KOPT-K1 (cell line): Measurements from ENCODE around the gene LTC4S.

Source experiments
- H3K27ac ChIP-seq: fragments of 200-600 bp; sonication (generic); 2 replicates; pipeline ENCODE4 v1.5.1; 2016; ENCODE audit warnings: antibody characterized with exemption, mild to moderate bottlenecking, low read depth, low read length; ENCODE audit not compliant: poor library complexity, severe bottlenecking
- H3K36me3 ChIP-seq: fragments of 200-600 bp; sonication (generic); 2 replicates; pipeline ENCODE4 v1.5.1; 2017; ENCODE audit warnings: antibody characterized with exemption, mild to moderate bottlenecking, low read length, moderate library complexity; ENCODE audit not compliant: insufficient read depth
- H3K9me3 ChIP-seq: fragments of 200-600 bp; sonication (generic); 2 replicates; pipeline ENCODE4 v1.5.1; 2017; ENCODE audit warnings: antibody characterized with exemption, low read length, mild to moderate bottlenecking; ENCODE audit not compliant: insufficient read depth, poor library complexity, severe bottlenecking

The LTC4S gene

GRCh38 chr5:179797741-179798140 is 4.0 kb downstream of the LTC4S start:
- peaks cover 32% of the 10 kb centered on the region; the same call in 1 of the 2 replicates for H3K36me3 ChIP-seq
- no peak overlapping the region for H3K27ac ChIP-seq
- H3K9me3 ChIP-seq, result no peaks in the 10 kb centered on the region

GRCh38 chr5:179798144-179798770 is 4.5 kb downstream of the LTC4S start:
- Histone ChIP-seq H3K9me3 (no peaks in the 10 kb centered on the region), H3K27ac (no peak overlapping the region), H3K36me3 (peaks cover 32% of the 10 kb centered on the region; the same call in 1 of the 2 replicates)

DNA sequence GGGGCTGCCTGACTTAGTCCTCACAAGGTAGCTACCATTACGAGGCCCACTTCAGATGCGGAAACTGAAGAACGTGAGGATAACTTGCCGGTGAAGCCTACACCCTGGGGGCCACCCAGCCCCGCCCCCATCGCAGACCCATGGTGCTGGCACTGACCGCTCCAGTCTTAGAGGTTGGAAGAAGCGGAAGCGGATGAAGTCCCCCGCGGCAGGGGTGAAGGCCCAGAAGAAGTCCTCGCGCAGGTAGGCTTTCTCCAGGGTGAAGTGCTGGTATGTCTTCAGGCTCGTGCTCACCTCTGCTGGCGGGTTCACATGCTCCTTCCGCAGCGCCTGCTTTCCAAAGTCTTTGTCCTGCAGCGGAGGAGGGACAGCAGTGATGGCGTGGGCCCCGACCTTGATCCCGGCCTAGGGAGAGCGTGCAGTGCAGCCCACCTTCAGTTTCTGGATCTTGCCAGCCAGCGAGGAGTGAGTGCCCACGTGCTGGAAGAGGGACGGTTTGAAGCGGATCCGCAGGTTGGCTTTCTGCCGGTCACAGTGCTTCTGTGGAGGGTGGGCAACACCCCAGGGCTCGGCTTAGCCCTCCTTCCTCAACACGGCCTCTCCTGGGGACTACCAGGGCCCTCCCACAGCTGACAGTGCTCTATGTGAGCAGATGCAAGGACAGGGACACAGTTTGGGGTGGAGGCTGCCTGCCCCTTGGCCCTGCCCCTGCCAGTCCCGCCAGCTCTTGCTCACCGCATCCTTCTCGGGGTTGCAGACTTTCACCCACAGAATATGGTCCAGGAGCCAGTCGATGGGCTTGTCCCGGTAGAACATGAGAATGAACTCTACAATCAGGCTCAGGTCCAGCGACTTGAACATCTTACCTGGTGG is 5.2 kb downstream of the LTC4S start:
- Histone ChIP-seq H3K27ac (no peak overlapping the region), H3K36me3 (peaks cover 32% of the 10 kb centered on the region; the same call in 1 of the 2 replicates), H3K9me3 (no peaks in the 10 kb centered on the region)

DNA sequence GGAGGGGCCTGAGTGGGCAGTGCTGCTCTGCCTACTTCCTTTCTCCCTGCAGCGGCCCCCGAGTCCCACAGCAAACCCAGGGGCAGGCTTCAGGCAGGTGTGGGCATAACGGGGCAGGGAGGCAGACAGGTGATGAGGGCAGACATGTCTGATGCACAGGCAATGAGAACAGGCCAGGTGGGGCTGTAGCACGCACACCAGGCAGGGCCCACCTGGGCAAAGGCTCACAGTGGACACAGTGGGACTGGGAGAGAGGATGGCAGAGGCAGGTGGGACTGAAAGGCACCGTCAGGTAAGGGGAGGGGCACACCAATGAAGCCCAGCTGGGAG is 5.8 kb downstream of the LTC4S start:
- H3K9me3 ChIP-seq, result no peaks in the 10 kb centered on the region
- H3K36me3 ChIP-seq, result peaks cover 32% of the 10 kb centered on the region; the same call in 1 of the 2 replicates
- H3K27ac ChIP-seq, result no peak overlapping the region

GRCh38 chr5:179800071-179800695 is 6.4 kb downstream of the LTC4S start:
- H3K9me3 ChIP-seq, result no peaks in the 10 kb centered on the region
- H3K27ac ChIP-seq, result no peak overlapping the region
- H3K36me3 ChIP-seq, result peaks cover 32% of the 10 kb centered on the region; the same call in 1 of the 2 replicates

GRCh38 chr5:179800696-179801201 is 7.0 kb downstream of the LTC4S start:
- Histone ChIP-seq H3K9me3 (no peaks in the 10 kb centered on the region), H3K36me3 (peaks cover 32% of the 10 kb centered on the region; the same call in 1 of the 2 replicates), H3K27ac (no peak overlapping the region)

DNA sequence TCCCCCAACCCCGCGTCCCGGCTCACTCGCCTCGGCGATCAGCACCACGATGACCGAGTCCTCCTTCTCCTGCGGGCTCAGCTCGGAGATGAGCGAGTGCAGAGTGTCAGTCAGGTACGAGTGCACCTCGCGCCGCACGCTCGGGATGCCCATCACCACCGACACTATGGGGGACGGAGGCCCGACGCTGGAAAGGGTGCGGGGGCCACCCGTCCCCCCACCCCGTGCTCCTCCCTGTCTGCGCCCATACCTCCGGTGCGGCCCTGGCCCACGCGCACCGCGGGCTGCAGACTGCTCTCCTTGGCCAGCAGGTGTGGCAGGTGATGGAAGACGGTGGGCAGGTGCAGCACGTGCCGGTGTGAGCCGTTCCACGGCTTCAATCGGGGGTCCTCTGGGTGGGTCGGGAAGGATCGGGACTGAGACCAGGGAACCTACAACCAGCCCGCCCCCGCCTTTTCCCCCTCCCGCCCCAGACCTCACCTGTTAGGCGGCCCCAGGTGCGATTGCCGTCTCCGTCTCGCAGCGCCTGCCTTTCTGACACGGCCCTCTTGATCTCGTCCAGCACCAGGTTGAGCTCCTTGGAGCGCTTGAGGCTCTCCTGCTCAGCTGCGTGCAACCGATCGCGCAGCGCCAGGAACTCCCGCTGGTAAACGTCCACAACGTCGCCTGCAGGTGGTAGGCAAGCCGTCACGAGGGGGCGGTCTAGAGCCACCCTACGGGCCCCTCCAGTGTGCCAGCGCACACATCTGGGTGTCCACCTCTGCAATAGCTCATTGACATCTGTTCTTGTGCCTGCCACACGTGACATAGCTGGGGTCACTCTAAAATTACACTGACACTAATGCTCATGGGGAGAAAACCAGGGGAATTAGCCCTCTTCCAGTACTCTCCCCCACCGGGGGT is 7.8 kb downstream of the LTC4S start:
- no peak overlapping the region for H3K27ac ChIP-seq
- no peaks in the 10 kb centered on the region for H3K9me3 ChIP-seq
- H3K36me3 ChIP-seq, result peaks cover 32% of the 10 kb centered on the region; the same call in 1 of the 2 replicates

- no peak overlapping the region for H3K27ac ChIP-seq
- peaks cover 27% of the 10 kb centered on the region; the same call in 1 of the 2 replicates for H3K36me3 ChIP-seq
- no peaks in the 10 kb centered on the region for H3K9me3 ChIP-seq
These were observed 8.6 kb downstream of the LTC4S start for GRCh38 chr5:179802207-179802883.

- Histone ChIP-seq H3K27ac (no peak overlapping the region), H3K36me3 (peaks cover 25% of the 10 kb centered on the region; the same call in 1 of the 2 replicates), H3K9me3 (no peaks in the 10 kb centered on the region)
These were observed 9.3 kb downstream of the LTC4S start for GRCh38 chr5:179802950-179803562.

DNA sequence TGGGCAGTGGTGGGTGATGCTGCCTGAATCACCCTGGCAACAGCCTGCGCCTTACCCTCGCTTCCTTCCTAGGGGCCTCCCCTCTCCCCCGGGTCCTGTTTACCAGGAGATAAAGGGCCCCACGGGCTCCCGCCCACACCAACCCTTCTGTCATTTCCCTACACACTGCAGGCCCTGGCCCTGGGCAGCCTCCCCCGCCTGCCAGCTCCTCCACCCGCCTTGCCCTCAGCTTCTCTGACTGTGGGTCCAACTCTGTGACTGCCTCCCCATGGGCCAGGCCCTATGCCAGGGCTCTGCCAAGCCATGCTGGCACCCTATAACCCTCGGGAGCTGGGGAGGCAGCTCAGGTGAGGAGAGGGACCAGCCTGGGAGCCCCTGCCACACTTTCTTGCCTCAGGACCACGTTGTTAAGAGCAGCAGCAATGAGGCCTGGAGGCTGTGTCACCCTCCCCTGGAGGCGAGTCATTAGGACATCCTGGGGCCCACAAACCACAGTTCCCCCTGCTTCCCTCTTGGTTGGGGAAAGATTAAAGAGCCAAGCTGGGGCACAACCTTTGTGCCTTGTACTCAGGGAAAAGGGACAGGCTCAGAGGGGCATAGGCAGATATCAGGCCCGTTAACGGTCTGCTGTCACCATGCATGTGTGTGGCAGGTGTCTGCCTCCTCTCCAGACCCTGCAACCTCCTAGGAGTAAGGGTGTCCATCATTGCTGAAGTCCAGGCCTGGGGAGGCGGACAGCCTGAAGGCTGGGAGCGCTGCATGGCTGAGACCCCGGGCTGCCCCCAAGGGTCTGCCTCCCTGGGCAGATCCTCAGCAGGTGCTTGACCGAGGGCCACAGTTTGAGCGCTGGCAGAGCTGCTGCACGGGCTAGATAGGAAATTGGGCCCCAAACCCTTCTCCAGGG is 10.1 kb downstream of the LTC4S start:
- Histone ChIP-seq H3K27ac (peak overlapping the region; percentile 54), H3K36me3 (peaks cover 18% of the 10 kb centered on the region; the same call in 1 of the 2 replicates), H3K9me3 (no peaks in the 10 kb centered on the region)

GRCh38 chr5:179804555-179804947 is 10.8 kb downstream of the LTC4S start:
- H3K36me3 ChIP-seq, result peaks cover 11% of the 10 kb centered on the region; the same call in 1 of the 2 replicates
- no peaks in the 10 kb centered on the region for H3K9me3 ChIP-seq
- H3K27ac ChIP-seq, result peak overlapping the region; percentile 54

GRCh38 chr5:179805070-179805528 is 11.3 kb downstream of the LTC4S start:
- peaks cover 7% of the 10 kb centered on the region; the same call in 1 of the 2 replicates for H3K36me3 ChIP-seq
- H3K27ac ChIP-seq, result peak overlapping the region; percentile 54
- H3K9me3 ChIP-seq, result no peaks in the 10 kb centered on the region
